ENCODE measurements around the gene TGFBR3.

The TGFBR3 gene

GRCh38 chr1:91819038-91819788 lies 66.7 kb downstream of the TGFBR3 start:
- no peak for DNase-seq

GRCh38 chr1:91818713-91818975 lies 67.3 kb downstream of the TGFBR3 start:
- DNase-seq: no peak

GRCh38 chr1:91817211-91817905 lies 68.6 kb downstream of the TGFBR3 start:
- no peak for DNase-seq

GRCh38 chr1:91816031-91816430 lies 69.9 kb downstream of the TGFBR3 start:
- no peak for DNase-seq

- DNase-seq: no peak
Measured at GRCh38 chr1:91814448-91814847, 71.5 kb downstream of the TGFBR3 start.

- DNase-seq: no peak
Measured at GRCh38 chr1:91813813-91814212, 72.1 kb downstream of the TGFBR3 start.

GRCh38 chr1:91811363-91812025 lies 74.5 kb downstream of the TGFBR3 start:
- no peak for DNase-seq

GRCh38 chr1:91809317-91809716 lies 76.6 kb downstream of the TGFBR3 start:
- DNase-seq: no peak

- no peak for DNase-seq
Measured at GRCh38 chr1:91807921-91808620, 77.9 kb downstream of the TGFBR3 start.

GRCh38 chr1:91806769-91807700 lies 78.9 kb downstream of the TGFBR3 start:
- DNase-seq: no peak

GRCh38 chr1:91806181-91806768 lies 79.7 kb downstream of the TGFBR3 start:
- no peak for DNase-seq

GRCh38 chr1:91805311-91805801 lies 80.6 kb downstream of the TGFBR3 start:
- no peak for DNase-seq

- no peak for DNase-seq
Measured at GRCh38 chr1:91804546-91805023, 81.4 kb downstream of the TGFBR3 start.

- DNase-seq: peak; percentile 24
Measured at GRCh38 chr1:91803847-91804545, 82.0 kb downstream of the TGFBR3 start.

- DNase-seq: peak; percentile 22
Measured at GRCh38 chr1:91803123-91803522, 82.8 kb downstream of the TGFBR3 start.

- no peak for DNase-seq
Measured at GRCh38 chr1:91801496-91802115, 84.3 kb downstream of the TGFBR3 start.

- DNase-seq: no peak
Measured at GRCh38 chr1:91799863-91800262, 86.1 kb downstream of the TGFBR3 start.

- no peak for DNase-seq
Measured at GRCh38 chr1:91799159-91799558, 86.8 kb downstream of the TGFBR3 start.

GRCh38 chr1:91798740-91799139 lies 87.2 kb downstream of the TGFBR3 start:
- no peak for DNase-seq

- DNase-seq: peak; percentile 1
Measured at GRCh38 chr1:91798241-91798648, 87.7 kb downstream of the TGFBR3 start.

- no peak for DNase-seq
Measured at GRCh38 chr1:91797164-91797563, 88.8 kb downstream of the TGFBR3 start.

Data from inflammatory macrophage treated with lipopolysaccharide for 4 hours (primary cell).